Measurements from ENCODE around the gene NDFIP2. TPM values are rescaled to one million over a fixed set of nuclear protein-coding genes. Genes with fewer than 3 reads are reported as not detected.

Gene NDFIP2
- total RNA-seq, 1 experiment from 2014 or later, result 49.6 TPM

- CTCF ChIA-PET, result no interaction called here
Observed at GRCh38 chr13:79497852-79498251, 16.9 kb downstream of the NDFIP2 start.

GRCh38 chr13:79500829-79501228 is 19.9 kb downstream of the NDFIP2 start:
- H2AFZ ChIP-seq (ENCODE audit: low read depth, low read length, poor library complexity, severe bottlenecking), result no peak overlapping the region
- ChIA-PET CTCF (interaction anchor here (1.2 kb wide), 1 partner anchor 77 kb away, joined by 3 read pairs; no protein-coding TSS in a partner anchor), RAD21 (ENCODE audit: low non-redundant PET in 1 of 2, low total read pairs in 2 of 2, uncharacterized antibody in 2 of 2, unreplicated experiment in 2 of 2) (no interaction called here), POLR2A (no interaction called here)
- no peak overlapping the region for H3K27ac ChIP-seq (ENCODE audit: low read depth, low read length)
- ATAC-seq (no peak), DNase-seq (ENCODE audit: low read depth, low spot score) (no peak)
- no peak overlapping the region for H3K9ac ChIP-seq (ENCODE audit: low read length)
- no peaks in the 10 kb centered on the region for H4K20me1 ChIP-seq (ENCODE audit: insufficient read depth)
- H3K4me1 ChIP-seq (ENCODE audit: control insufficient read depth in 1 of 2, insufficient read depth in 2 of 2, low read length in 2 of 2), result no peaks in the 10 kb centered on the region
- no peak overlapping the region for H3K4me2 ChIP-seq (ENCODE audit: low read length)
- no peaks in the 10 kb centered on the region for H3K9me2 ChIP-seq (ENCODE audit: insufficient read depth)
- no TSS peak for BruUV-seq (replicated peaks)
- H3K36me3 ChIP-seq (ENCODE audit: control insufficient read depth in 1 of 2, insufficient read depth in 2 of 2, low read length in 2 of 2), result no peaks in the 10 kb centered on the region
- H3K27me3 ChIP-seq (ENCODE audit: insufficient read depth, low read length), result no peaks in the 10 kb centered on the region
- H3K4me3 ChIP-seq (replicated peaks in 1 of 2; ENCODE audit: low read depth in 1 of 2, low read length in 2 of 2), result no peak overlapping the region
- no peaks in the 10 kb centered on the region for H3K9me3 ChIP-seq (ENCODE audit: control insufficient read depth in 1 of 2, insufficient read depth in 1 of 2, low read depth in 1 of 2, low read length in 2 of 2)
- no peak for TF ChIP-seq ZFX (IDR thresholded peaks at IDR 0.05)
- no peak for TF ChIP-seq POLR2A (IDR thresholded peaks at IDR 0.05; ENCODE audit: borderline replicate concordance, extremely low read depth, insufficient read depth, insufficient read length)
- TF ChIP-seq EZH2 (IDR thresholded peaks at IDR 0.05), result no peak
- TF ChIP-seq EGR1 (IDR thresholded peaks at IDR 0.05; ENCODE audit: low read depth), result no peak
- TF ChIP-seq TCF7L2 (IDR thresholded peaks at IDR 0.05; ENCODE audit: borderline replicate concordance, extremely low read depth, insufficient read depth, insufficient read length), result no peak
- no peak for TF ChIP-seq REST (IDR thresholded peaks at IDR 0.05; ENCODE audit: low read depth)
- H3K79me2 ChIP-seq (ENCODE audit: insufficient read depth, low read length), result peaks cover 97% of the 10 kb centered on the region
- intact Hi-C loops (cut with micrococcal nuclease), result no loop called here

More at GRCh38 chr13:79497852-79498251, 16.9 kb downstream of the NDFIP2 start:
- H2AFZ ChIP-seq (ENCODE audit: low read depth, low read length, poor library complexity, severe bottlenecking), result no peak overlapping the region
- intact Hi-C loops (cut with micrococcal nuclease), result no loop called here
- ATAC-seq, result no peak
- H3K9me3 ChIP-seq (ENCODE audit: control insufficient read depth in 1 of 2, insufficient read depth in 1 of 2, low read depth in 1 of 2, low read length in 2 of 2), result no peaks in the 10 kb centered on the region
- ChIA-PET POLR2A (no interaction called here), RAD21 (ENCODE audit: low non-redundant PET in 1 of 2, low total read pairs in 2 of 2, uncharacterized antibody in 2 of 2, unreplicated experiment in 2 of 2) (no interaction called here)
- no peak overlapping the region for H3K9ac ChIP-seq (ENCODE audit: low read length)
- no peak for DNase-seq (ENCODE audit: low read depth, low spot score)
- H3K27me3 ChIP-seq (ENCODE audit: insufficient read depth, low read length), result no peaks in the 10 kb centered on the region
- H4K20me1 ChIP-seq (ENCODE audit: insufficient read depth), result peaks cover 4% of the 10 kb centered on the region; the same call in 1 of the 2 replicates
- H3K9me2 ChIP-seq (ENCODE audit: insufficient read depth), result no peaks in the 10 kb centered on the region
- H3K4me1 ChIP-seq (ENCODE audit: control insufficient read depth in 1 of 2, insufficient read depth in 2 of 2, low read length in 2 of 2), result no peaks in the 10 kb centered on the region
- peaks cover 99% of the 10 kb centered on the region for H3K79me2 ChIP-seq (ENCODE audit: insufficient read depth, low read length)
- H3K4me3 ChIP-seq (replicated peaks in 1 of 2; ENCODE audit: low read depth in 1 of 2, low read length in 2 of 2), result no peak overlapping the region
- no peak for TF ChIP-seq POLR2A (IDR thresholded peaks at IDR 0.05; ENCODE audit: borderline replicate concordance, extremely low read depth, insufficient read depth, insufficient read length)
- TF ChIP-seq MAX (IDR thresholded peaks at IDR 0.05), result no peak
- no peak for TF ChIP-seq FOSL1 (IDR thresholded peaks at IDR 0.05; ENCODE audit: low read depth)
- TF ChIP-seq SIN3A (IDR thresholded peaks at IDR 0.05; ENCODE audit: low read depth), result no peak
- no peak for TF ChIP-seq CBX3 (IDR thresholded peaks at IDR 0.05; ENCODE audit: low read depth)
- no peak for TF ChIP-seq EZH2 (IDR thresholded peaks at IDR 0.05)
- TF ChIP-seq CEBPB (IDR thresholded peaks at IDR 0.05; ENCODE audit: low read depth), result no peak
- TF ChIP-seq EZH2phosphoT487 (IDR thresholded peaks at IDR 0.05; ENCODE audit: borderline replicate concordance), result no peak
- no peak for TF ChIP-seq SP1 (IDR thresholded peaks at IDR 0.05; ENCODE audit: low read depth)
- no peak for TF ChIP-seq EGR1 (IDR thresholded peaks at IDR 0.05; ENCODE audit: low read depth)
- no peak for TF ChIP-seq ZFX (IDR thresholded peaks at IDR 0.05)
- no peak for TF ChIP-seq YY1 (IDR thresholded peaks at IDR 0.05; ENCODE audit: extremely low read depth, insufficient replicate concordance, low read depth, low read length)
- TF ChIP-seq RAD21 (IDR thresholded peaks at IDR 0.05; ENCODE audit: low read depth), result no peak
- TF ChIP-seq ATF3 (IDR thresholded peaks at IDR 0.05), result no peak
- no peak for TF ChIP-seq TCF7L2 (IDR thresholded peaks at IDR 0.05; ENCODE audit: borderline replicate concordance, extremely low read depth, insufficient read depth, insufficient read length)
- no TSS peak for BruUV-seq (replicated peaks)
- H3K27ac ChIP-seq (ENCODE audit: low read depth, low read length), result no peak overlapping the region
- no peak overlapping the region for H3K4me2 ChIP-seq (ENCODE audit: low read length)
- H3K36me3 ChIP-seq (ENCODE audit: control insufficient read depth in 1 of 2, insufficient read depth in 2 of 2, low read length in 2 of 2), result no peaks in the 10 kb centered on the region

Measured in HCT116 (cell line).